GM23338 (cell line): ENCODE results near the gene IQGAP2. TPM values are rescaled to one million over a fixed set of nuclear protein-coding genes. Genes with fewer than 3 reads are reported as not detected.

Experiments
- ATAC-seq: fragments of 200-7000 bp; cut with Tn5 transposase; 3 replicates; pipeline ENCODE4 v1.9.1; 2020
- DNase-seq: peaks from one replicate; pipeline ENCODE4 v3.0.0-alpha.2; 2015; ENCODE audit warnings: low spot score
- H2AFZ ChIP-seq: fragments of 200-600 bp; sonication (generic); 2 replicates; pipeline ENCODE4 v1.8.0; 2016; ENCODE audit warnings: antibody characterized with exemption, mild to moderate bottlenecking, moderate library complexity
- H3F3A ChIP-seq: fragments of 200-600 bp; sonication (generic); replicated peaks from 2 replicates; pipeline ENCODE4 v1.8.0; 2017; ENCODE audit warnings: antibody characterized with exemption, mixed run types, low read depth
- H3K27ac ChIP-seq: fragments of 200-600 bp; sonication (generic); 2 replicates; pipeline ENCODE4 v1.6.1; 2016; ENCODE audit warnings: low read depth
- H3K27me3 ChIP-seq: fragments of 200-600 bp; sonication (generic); 2 replicates; pipeline ENCODE4 v1.8.0; 2016; ENCODE audit warnings: mild to moderate bottlenecking, mixed run types, moderate library complexity; ENCODE audit not compliant: insufficient read depth
- H3K36me3 ChIP-seq: fragments of 200-600 bp; sonication (generic); 2 replicates; pipeline ENCODE4 v1.8.0; 2016; ENCODE audit warnings: mild to moderate bottlenecking; ENCODE audit not compliant: insufficient read depth
- H3K4me1 ChIP-seq: fragments of 200-600 bp; sonication (generic); 2 replicates; pipeline ENCODE4 v1.8.0; 2016; ENCODE audit warnings: mild to moderate bottlenecking, moderate library complexity; ENCODE audit not compliant: insufficient read depth
- H3K4me2 ChIP-seq: fragments of 200-600 bp; sonication (generic); 2 replicates; pipeline ENCODE4 v1.7.1; 2017; ENCODE audit warnings: mixed run types
- H3K4me3 ChIP-seq: fragments of 200-600 bp; sonication (generic); 2 replicates; pipeline ENCODE4 v1.6.1; 2016; ENCODE audit warnings: mixed run types
- H3K79me2 ChIP-seq: fragments of 200-600 bp; sonication (generic); replicated peaks from 2 replicates; pipeline ENCODE4 v1.8.0; 2017; ENCODE audit warnings: mild to moderate bottlenecking; ENCODE audit not compliant: insufficient read depth
- H3K9me2 ChIP-seq: fragments of 200-600 bp; sonication (generic); 2 replicates; pipeline ENCODE4 v1.8.0; 2017; ENCODE audit not compliant: insufficient read depth
- H4K20me1 ChIP-seq: fragments of 200-600 bp; sonication (generic); replicated peaks from 2 replicates; pipeline ENCODE4 v1.8.0; 2017; ENCODE audit warnings: mild to moderate bottlenecking; ENCODE audit not compliant: insufficient read depth
- H3K27ac Mint-ChIP-seq: 2 replicates; pipeline ENCODE4 v1.8.0; 2020; ENCODE audit warnings: inconsistent platforms, mild to moderate bottlenecking, moderate library complexity, mixed read lengths
- H3K27me3 Mint-ChIP-seq: 3 replicates; pipeline ENCODE4 v1.8.0; 2022; ENCODE audit warnings: low read depth, mild to moderate bottlenecking, moderate library complexity, mixed read lengths, inconsistent platforms; ENCODE audit not compliant: insufficient read depth, poor library complexity
- H3K36me3 Mint-ChIP-seq: 3 replicates; pipeline ENCODE4 v1.8.0; 2021; ENCODE audit warnings: low read depth, mild to moderate bottlenecking, inconsistent platforms, moderate library complexity, mixed read lengths
- H3K4me1 Mint-ChIP-seq: 3 replicates; pipeline ENCODE4 v1.8.0; 2020; ENCODE audit warnings: mild to moderate bottlenecking, inconsistent platforms, mixed read lengths
- H3K4me3 Mint-ChIP-seq: 3 replicates; pipeline ENCODE4 v1.8.0; 2021; ENCODE audit warnings: moderate library complexity, mild to moderate bottlenecking, inconsistent platforms, mixed read lengths
- H3K9me3 Mint-ChIP-seq: 3 replicates; pipeline ENCODE4 v1.8.0; 2020; ENCODE audit warnings: moderate library complexity, mild to moderate bottlenecking, inconsistent platforms, mixed read lengths
- CREB1 ChIP-seq: fragments of 250-450 bp; sonication (Bioruptor Pico); IDR thresholded peaks from 2 replicates; pipeline ENCODE4 v1.5.0; 2020; ENCODE audit warnings: low read depth, mild to moderate bottlenecking, moderate library complexity
- ETS1 ChIP-seq: IDR thresholded peaks from 2 replicates; pipeline ENCODE4 v1.6.1; 2016; ENCODE audit warnings: antibody characterized with exemption
- EZH2 ChIP-seq: fragments of 200-600 bp; sonication (generic); IDR thresholded peaks from one replicate; pipeline ENCODE4 v1.8.0; 2017; ENCODE audit warnings: antibody characterized with exemption, mild to moderate bottlenecking, low read depth; ENCODE audit not compliant: unreplicated experiment
- EZH2phosphoT487 ChIP-seq: fragments of 200-600 bp; sonication (generic); IDR thresholded peaks from one replicate; pipeline ENCODE4 v1.8.1; 2018; ENCODE audit warnings: antibody characterized with exemption; ENCODE audit not compliant: unreplicated experiment
- JUNB ChIP-seq: IDR thresholded peaks from one replicate; pipeline ENCODE4 v1.6.1; 2016; ENCODE audit warnings: antibody characterized with exemption; ENCODE audit not compliant: unreplicated experiment
- NANOG ChIP-seq: IDR thresholded peaks from 2 replicates; pipeline ENCODE4 v1.6.1; 2016; ENCODE audit warnings: antibody characterized with exemption, borderline replicate concordance
- POLR2AphosphoS5 ChIP-seq: IDR thresholded peaks from 2 replicates; pipeline ENCODE4 v1.6.1; 2016; ENCODE audit warnings: antibody characterized with exemption, low read depth
- STAT1 ChIP-seq: IDR thresholded peaks from one replicate; pipeline ENCODE4 v1.6.1; 2016; ENCODE audit warnings: antibody characterized with exemption; ENCODE audit not compliant: unreplicated experiment
- ZNF114 ChIP-seq: fragments of 250-450 bp; sonication (Bioruptor Pico); IDR thresholded peaks from 2 replicates; pipeline ENCODE4 v1.5.0; 2020; ENCODE audit warnings: mild to moderate bottlenecking, moderate library complexity
- ZNF331 ChIP-seq: fragments of 250-450 bp; sonication (Bioruptor Pico); IDR thresholded peaks from 2 replicates; pipeline ENCODE4 v1.5.0; 2020; ENCODE audit warnings: low read depth, mild to moderate bottlenecking, moderate library complexity
- polyA plus RNA-seq: library from polyadenylated mRNA; unstranded; fragments of >200 nt; fragmentation: Nextera tagmentation; extraction: Ambion mirVana; gene quantifications from 2 replicates; pipeline ENCODE4 v1.2.1, GENCODE V29; 2016
- total RNA-seq: library from RNA; depleted of rRNA; stranded (reverse); fragments of >200 nt; shearing (Covaris generic); gene quantifications from 2 replicates; pipeline ENCODE4 v1.2.3, GENCODE V29; 2014
- TF ChIP-seq, protein P1 (sequence below): IDR thresholded peaks from one replicate; pipeline ENCODE4 v1.6.1; 2018; ENCODE audit warnings: antibody characterized with exemption; ENCODE audit not compliant: unreplicated experiment
- TF ChIP-seq, protein P2 (sequence below): fragments of 250-450 bp; sonication (Bioruptor Pico); IDR thresholded peaks from 2 replicates; pipeline ENCODE4 v1.5.0; 2020; ENCODE audit warnings: mild to moderate bottlenecking, moderate library complexity
- TF ChIP-seq, protein P3 (sequence below), 2 experiments: fragments of 200-600 bp in 1 of 2; sonication (generic) in 1 of 2; conservative IDR thresholded peaks; 2 replicates each; pipeline versions ENCODE4 v1.5.1 to v1.6.1; 2016 to 2017; ENCODE audit warnings: antibody characterized with exemption in 2 of 2, low read depth in 2 of 2, mild to moderate bottlenecking in 2 of 2, moderate library complexity in 1 of 2

IQGAP2 gene
- total and polyA plus RNA-seq, 2 experiments from 2014 or later: 60.0 to 86.5 TPM

GRCh38 chr5:76504901-76505564 is 101.9 kb downstream of the IQGAP2 start:
- TF ChIP-seq EZH2phosphoT487: no peak
- TF ChIP-seq, protein P1, sequence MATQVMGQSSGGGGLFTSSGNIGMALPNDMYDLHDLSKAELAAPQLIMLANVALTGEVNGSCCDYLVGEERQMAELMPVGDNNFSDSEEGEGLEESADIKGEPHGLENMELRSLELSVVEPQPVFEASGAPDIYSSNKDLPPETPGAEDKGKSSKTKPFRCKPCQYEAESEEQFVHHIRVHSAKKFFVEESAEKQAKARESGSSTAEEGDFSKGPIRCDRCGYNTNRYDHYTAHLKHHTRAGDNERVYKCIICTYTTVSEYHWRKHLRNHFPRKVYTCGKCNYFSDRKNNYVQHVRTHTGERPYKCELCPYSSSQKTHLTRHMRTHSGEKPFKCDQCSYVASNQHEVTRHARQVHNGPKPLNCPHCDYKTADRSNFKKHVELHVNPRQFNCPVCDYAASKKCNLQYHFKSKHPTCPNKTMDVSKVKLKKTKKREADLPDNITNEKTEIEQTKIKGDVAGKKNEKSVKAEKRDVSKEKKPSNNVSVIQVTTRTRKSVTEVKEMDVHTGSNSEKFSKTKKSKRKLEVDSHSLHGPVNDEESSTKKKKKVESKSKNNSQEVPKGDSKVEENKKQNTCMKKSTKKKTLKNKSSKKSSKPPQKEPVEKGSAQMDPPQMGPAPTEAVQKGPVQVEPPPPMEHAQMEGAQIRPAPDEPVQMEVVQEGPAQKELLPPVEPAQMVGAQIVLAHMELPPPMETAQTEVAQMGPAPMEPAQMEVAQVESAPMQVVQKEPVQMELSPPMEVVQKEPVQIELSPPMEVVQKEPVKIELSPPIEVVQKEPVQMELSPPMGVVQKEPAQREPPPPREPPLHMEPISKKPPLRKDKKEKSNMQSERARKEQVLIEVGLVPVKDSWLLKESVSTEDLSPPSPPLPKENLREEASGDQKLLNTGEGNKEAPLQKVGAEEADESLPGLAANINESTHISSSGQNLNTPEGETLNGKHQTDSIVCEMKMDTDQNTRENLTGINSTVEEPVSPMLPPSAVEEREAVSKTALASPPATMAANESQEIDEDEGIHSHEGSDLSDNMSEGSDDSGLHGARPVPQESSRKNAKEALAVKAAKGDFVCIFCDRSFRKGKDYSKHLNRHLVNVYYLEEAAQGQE: no peak
- TF ChIP-seq JUNB: no peak
- TF ChIP-seq EZH2: no peak
- no peak for TF ChIP-seq STAT1
- no peak for TF ChIP-seq ETS1
- TF ChIP-seq CREB1 (CRISPR knock-in tag): no peak
- TF ChIP-seq ZNF114 (CRISPR knock-in tag): no peak
- TF ChIP-seq NANOG: no peak
- TF ChIP-seq, protein P2, sequence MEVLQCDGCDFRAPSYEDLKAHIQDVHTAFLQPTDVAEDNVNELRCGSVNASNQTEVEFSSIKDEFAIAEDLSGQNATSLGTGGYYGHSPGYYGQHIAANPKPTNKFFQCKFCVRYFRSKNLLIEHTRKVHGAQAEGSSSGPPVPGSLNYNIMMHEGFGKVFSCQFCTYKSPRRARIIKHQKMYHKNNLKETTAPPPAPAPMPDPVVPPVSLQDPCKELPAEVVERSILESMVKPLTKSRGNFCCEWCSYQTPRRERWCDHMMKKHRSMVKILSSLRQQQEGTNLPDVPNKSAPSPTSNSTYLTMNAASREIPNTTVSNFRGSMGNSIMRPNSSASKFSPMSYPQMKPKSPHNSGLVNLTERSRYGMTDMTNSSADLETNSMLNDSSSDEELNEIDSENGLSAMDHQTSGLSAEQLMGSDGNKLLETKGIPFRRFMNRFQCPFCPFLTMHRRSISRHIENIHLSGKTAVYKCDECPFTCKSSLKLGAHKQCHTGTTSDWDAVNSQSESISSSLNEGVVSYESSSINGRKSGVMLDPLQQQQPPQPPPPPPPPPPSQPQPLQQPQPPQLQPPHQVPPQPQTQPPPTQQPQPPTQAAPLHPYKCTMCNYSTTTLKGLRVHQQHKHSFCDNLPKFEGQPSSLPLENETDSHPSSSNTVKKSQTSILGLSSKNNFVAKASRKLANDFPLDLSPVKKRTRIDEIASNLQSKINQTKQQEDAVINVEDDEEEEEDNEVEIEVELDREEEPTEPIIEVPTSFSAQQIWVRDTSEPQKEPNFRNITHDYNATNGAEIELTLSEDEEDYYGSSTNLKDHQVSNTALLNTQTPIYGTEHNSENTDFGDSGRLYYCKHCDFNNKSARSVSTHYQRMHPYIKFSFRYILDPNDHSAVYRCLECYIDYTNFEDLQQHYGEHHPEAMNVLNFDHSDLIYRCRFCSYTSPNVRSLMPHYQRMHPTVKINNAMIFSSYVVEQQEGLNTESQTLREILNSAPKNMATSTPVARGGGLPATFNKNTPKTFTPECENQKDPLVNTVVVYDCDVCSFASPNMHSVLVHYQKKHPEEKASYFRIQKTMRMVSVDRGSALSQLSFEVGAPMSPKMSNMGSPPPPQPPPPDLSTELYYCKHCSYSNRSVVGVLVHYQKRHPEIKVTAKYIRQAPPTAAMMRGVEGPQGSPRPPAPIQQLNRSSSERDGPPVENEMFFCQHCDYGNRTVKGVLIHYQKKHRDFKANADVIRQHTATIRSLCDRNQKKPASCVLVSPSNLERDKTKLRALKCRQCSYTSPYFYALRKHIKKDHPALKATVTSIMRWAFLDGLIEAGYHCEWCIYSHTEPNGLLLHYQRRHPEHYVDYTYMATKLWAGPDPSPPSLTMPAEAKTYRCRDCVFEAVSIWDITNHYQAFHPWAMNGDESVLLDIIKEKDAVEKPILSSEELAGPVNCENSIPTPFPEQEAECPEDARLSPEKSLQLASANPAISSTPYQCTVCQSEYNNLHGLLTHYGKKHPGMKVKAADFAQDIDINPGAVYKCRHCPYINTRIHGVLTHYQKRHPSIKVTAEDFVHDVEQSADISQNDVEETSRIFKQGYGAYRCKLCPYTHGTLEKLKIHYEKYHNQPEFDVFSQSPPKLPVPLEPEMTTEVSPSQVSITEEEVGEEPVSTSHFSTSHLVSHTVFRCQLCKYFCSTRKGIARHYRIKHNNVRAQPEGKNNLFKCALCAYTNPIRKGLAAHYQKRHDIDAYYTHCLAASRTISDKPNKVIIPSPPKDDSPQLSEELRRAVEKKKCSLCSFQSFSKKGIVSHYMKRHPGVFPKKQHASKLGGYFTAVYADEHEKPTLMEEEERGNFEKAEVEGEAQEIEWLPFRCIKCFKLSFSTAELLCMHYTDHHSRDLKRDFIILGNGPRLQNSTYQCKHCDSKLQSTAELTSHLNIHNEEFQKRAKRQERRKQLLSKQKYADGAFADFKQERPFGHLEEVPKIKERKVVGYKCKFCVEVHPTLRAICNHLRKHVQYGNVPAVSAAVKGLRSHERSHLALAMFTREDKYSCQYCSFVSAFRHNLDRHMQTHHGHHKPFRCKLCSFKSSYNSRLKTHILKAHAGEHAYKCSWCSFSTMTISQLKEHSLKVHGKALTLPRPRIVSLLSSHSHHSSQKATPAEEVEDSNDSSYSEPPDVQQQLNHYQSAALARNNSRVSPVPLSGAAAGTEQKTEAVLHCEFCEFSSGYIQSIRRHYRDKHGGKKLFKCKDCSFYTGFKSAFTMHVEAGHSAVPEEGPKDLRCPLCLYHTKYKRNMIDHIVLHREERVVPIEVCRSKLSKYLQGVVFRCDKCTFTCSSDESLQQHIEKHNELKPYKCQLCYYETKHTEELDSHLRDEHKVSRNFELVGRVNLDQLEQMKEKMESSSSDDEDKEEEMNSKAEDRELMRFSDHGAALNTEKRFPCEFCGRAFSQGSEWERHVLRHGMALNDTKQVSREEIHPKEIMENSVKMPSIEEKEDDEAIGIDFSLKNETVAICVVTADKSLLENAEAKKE (CRISPR knock-in tag): no peak
- no peak for TF ChIP-seq POLR2AphosphoS5
- TF ChIP-seq, protein P3, sequence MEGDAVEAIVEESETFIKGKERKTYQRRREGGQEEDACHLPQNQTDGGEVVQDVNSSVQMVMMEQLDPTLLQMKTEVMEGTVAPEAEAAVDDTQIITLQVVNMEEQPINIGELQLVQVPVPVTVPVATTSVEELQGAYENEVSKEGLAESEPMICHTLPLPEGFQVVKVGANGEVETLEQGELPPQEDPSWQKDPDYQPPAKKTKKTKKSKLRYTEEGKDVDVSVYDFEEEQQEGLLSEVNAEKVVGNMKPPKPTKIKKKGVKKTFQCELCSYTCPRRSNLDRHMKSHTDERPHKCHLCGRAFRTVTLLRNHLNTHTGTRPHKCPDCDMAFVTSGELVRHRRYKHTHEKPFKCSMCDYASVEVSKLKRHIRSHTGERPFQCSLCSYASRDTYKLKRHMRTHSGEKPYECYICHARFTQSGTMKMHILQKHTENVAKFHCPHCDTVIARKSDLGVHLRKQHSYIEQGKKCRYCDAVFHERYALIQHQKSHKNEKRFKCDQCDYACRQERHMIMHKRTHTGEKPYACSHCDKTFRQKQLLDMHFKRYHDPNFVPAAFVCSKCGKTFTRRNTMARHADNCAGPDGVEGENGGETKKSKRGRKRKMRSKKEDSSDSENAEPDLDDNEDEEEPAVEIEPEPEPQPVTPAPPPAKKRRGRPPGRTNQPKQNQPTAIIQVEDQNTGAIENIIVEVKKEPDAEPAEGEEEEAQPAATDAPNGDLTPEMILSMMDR (conservative IDR thresholded peaks at IDR 0.05; ENCODE audit: low read depth in 2 of 2): no peak
- TF ChIP-seq ZNF331 (CRISPR knock-in tag): no peak
- Mint-ChIP-seq H3K36me3 (no peaks in the 10 kb centered on the region), H3K9me3 (no peaks in the 10 kb centered on the region), H3K27ac (no peak overlapping the region), H3K4me1 (peaks cover 31% of the 10 kb centered on the region), H3K4me3 (no peak overlapping the region), H3K27me3 (no peaks in the 10 kb centered on the region)
- H3F3A ChIP-seq: no peaks in the 10 kb centered on the region
- no peaks in the 10 kb centered on the region for H3K9me2 ChIP-seq
- H2AFZ ChIP-seq: no peak overlapping the region
- no peaks in the 10 kb centered on the region for H3K27me3 ChIP-seq
- no peak overlapping the region for H3K27ac ChIP-seq
- H3K36me3 ChIP-seq: no peaks in the 10 kb centered on the region
- H3K79me2 ChIP-seq: 0 out of 2 replicates have a peak, but pooled peaks cover 6% of the 10 kb centered on the region
- H3K4me2 ChIP-seq: no peak overlapping the region
- DNase-seq: no peak
- no peaks in the 10 kb centered on the region for H4K20me1 ChIP-seq
- ATAC-seq: no peak; the same call in 1 of the 3 replicates
- peaks cover 21% of the 10 kb centered on the region; the same call in 1 of the 2 replicates for H3K4me1 ChIP-seq
- H3K4me3 ChIP-seq: no peak overlapping the region
